A673 (cell line): Measurements from ENCODE around the gene NELL1. TPM values are rescaled to one million over a fixed set of nuclear protein-coding genes. Genes with fewer than 3 reads are reported as not detected.

Experiments used
- BruUV-seq: library from RNA; stranded (reverse); fragments of 400-500 nt; replicated peaks from 2 replicates; lab custom pipeline; 2021; lab: Mats Ljungman, UMichigan
- CTCF ChIA-PET: fragments of 300-600 bp; sonication (Branson Sonifier 250); formaldehyde crosslinking; loops from one replicate; lab custom pipeline; 2022; ENCODE audit warnings: antibody characterized with exemption; lab: Charles Lee
- POLR2A ChIA-PET: fragments of 300-600 bp; sonication (Branson Sonifier 250); formaldehyde crosslinking; loops from one replicate; lab custom pipeline; 2022; ENCODE audit warnings: antibody characterized with exemption; ENCODE audit not compliant: low non-redundant PET; lab: Charles Lee
- DNase-seq: peaks from one replicate; pipeline ENCODE4 v3.0.0-alpha.2; 2015; ENCODE audit warnings: low spot score
- H3K27ac ChIP-seq: fragments of 200-600 bp; sonication (generic); 2 replicates; pipeline ENCODE4 v1.5.1; 2016; ENCODE audit warnings: mixed run types, low read depth, mild to moderate bottlenecking, mixed read lengths, antibody characterized with exemption, low read length; ENCODE audit not compliant: poor library complexity, severe bottlenecking
- H3K27me3 ChIP-seq: fragments of 200-600 bp; sonication (generic); replicated peaks from 2 replicates; pipeline ENCODE4 v1.6.1; 2017; ENCODE audit warnings: mixed run types, low read depth, mild to moderate bottlenecking, mixed read lengths, antibody characterized with exemption, low read length; ENCODE audit not compliant: insufficient read depth, poor library complexity
- H3K36me3 ChIP-seq: fragments of 200-600 bp; sonication (generic); 2 replicates; pipeline ENCODE4 v1.6.1; 2016; ENCODE audit warnings: mixed run types, mild to moderate bottlenecking, mixed read lengths, antibody characterized with exemption, low read length; ENCODE audit not compliant: insufficient read depth, poor library complexity, severe bottlenecking
- H3K4me1 ChIP-seq: fragments of 200-600 bp; sonication (generic); 2 replicates; pipeline ENCODE4 v1.6.1; 2017; ENCODE audit warnings: mixed run types, mild to moderate bottlenecking, mixed read lengths, antibody characterized with exemption, low read length; ENCODE audit not compliant: insufficient read depth, poor library complexity, severe bottlenecking
- H3K4me3 ChIP-seq: fragments of 200-600 bp; sonication (generic); 2 replicates; pipeline ENCODE4 v1.5.1; 2016; ENCODE audit warnings: low read depth, mixed run types, mild to moderate bottlenecking, mixed read lengths, low read length; ENCODE audit not compliant: poor library complexity, severe bottlenecking
- H3K9me3 ChIP-seq: fragments of 200-600 bp; sonication (generic); 2 replicates; pipeline ENCODE4 v1.6.1; 2016; ENCODE audit warnings: mixed run types, low read depth, mild to moderate bottlenecking, mixed read lengths, antibody characterized with exemption, low read length; ENCODE audit not compliant: poor library complexity, severe bottlenecking
- EZH2 ChIP-seq: fragments of 200-600 bp; sonication (generic); IDR thresholded peaks from 2 replicates; pipeline ENCODE4 v1.6.1; 2017; ENCODE audit warnings: borderline replicate concordance, low read depth, mild to moderate bottlenecking, mixed read lengths, antibody characterized with exemption, low read length; ENCODE audit not compliant: poor library complexity, severe bottlenecking
- intact Hi-C: fragments of 100-400 bp; cut with micrococcal nuclease; formaldehyde crosslinking; loops from one replicate; pipeline ENCODE4 v1.10.0; 2022; ENCODE audit not compliant: unreplicated experiment
- total RNA-seq: library from RNA; stranded (reverse); gene quantifications from 2 replicates; pipeline ENCODE4 v1.2.3, GENCODE V29; 2021
- TF ChIP-seq, protein P1 (sequence below): fragments of 300-800, 200-600 bp; sonication (generic); conservative IDR thresholded peaks from 2 replicates; pipeline ENCODE4 v1.5.1; 2017; ENCODE audit warnings: low read depth, mild to moderate bottlenecking, antibody characterized with exemption, low read length, moderate library complexity, mixed read lengths

NELL1 gene
- total RNA-seq, 1 experiment from 2014 or later: 0.32 TPM

DNA sequence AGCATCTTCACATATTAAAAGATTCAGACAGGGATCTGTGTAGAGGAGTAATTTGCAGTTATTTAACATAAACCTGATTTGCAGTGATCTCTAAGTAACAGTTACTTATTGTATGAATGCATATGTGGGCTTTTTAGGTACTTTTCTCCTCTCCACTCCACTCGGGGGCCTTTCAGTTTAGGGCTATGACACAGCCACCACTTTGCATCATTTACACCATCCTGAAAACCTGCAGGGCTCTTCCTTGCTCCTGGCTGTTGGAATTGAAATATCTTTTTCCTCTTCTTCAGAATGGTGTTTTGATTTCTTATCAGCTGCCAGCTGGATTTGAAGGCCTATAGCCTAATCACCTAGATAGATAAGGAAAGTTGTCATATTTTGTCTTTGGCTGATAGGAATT, 580.8 kb downstream of the NELL1 start:
- Histone ChIP-seq H3K27ac (no peak overlapping the region), H3K9me3 (no peaks in the 10 kb centered on the region), H3K4me1 (no peaks in the 10 kb centered on the region), H3K36me3 (no peaks in the 10 kb centered on the region), H3K27me3 (no peaks in the 10 kb centered on the region), H3K4me3 (no peak overlapping the region)
- DNase-seq: no peak
- CTCF ChIA-PET: no interaction called here
- POLR2A ChIA-PET: no interaction called here
- TF ChIP-seq, protein P1, sequence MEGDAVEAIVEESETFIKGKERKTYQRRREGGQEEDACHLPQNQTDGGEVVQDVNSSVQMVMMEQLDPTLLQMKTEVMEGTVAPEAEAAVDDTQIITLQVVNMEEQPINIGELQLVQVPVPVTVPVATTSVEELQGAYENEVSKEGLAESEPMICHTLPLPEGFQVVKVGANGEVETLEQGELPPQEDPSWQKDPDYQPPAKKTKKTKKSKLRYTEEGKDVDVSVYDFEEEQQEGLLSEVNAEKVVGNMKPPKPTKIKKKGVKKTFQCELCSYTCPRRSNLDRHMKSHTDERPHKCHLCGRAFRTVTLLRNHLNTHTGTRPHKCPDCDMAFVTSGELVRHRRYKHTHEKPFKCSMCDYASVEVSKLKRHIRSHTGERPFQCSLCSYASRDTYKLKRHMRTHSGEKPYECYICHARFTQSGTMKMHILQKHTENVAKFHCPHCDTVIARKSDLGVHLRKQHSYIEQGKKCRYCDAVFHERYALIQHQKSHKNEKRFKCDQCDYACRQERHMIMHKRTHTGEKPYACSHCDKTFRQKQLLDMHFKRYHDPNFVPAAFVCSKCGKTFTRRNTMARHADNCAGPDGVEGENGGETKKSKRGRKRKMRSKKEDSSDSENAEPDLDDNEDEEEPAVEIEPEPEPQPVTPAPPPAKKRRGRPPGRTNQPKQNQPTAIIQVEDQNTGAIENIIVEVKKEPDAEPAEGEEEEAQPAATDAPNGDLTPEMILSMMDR: no peak
- no peak for TF ChIP-seq EZH2
- no TSS peak for BruUV-seq
- intact Hi-C loops: no loop called here

- intact Hi-C loops: no loop called here
- CTCF ChIA-PET: no interaction called here
- Histone ChIP-seq H3K4me1 (no peaks in the 10 kb centered on the region), H3K27ac (no peak overlapping the region), H3K9me3 (no peaks in the 10 kb centered on the region), H3K4me3 (no peak overlapping the region), H3K36me3 (no peaks in the 10 kb centered on the region), H3K27me3 (no peaks in the 10 kb centered on the region)
- BruUV-seq: no TSS peak
- TF ChIP-seq, protein P1: no peak
- TF ChIP-seq EZH2: no peak
- no peak for DNase-seq
- POLR2A ChIA-PET: no interaction called here
Observed at GRCh38 chr11:21254055-21254454, 584.7 kb downstream of the NELL1 start.

GRCh38 chr11:21254790-21255189, 585.4 kb downstream of the NELL1 start:
- Histone ChIP-seq H3K27me3 (no peaks in the 10 kb centered on the region), H3K4me1 (no peaks in the 10 kb centered on the region), H3K9me3 (no peaks in the 10 kb centered on the region), H3K36me3 (no peaks in the 10 kb centered on the region), H3K27ac (no peak overlapping the region), H3K4me3 (no peak overlapping the region)
- CTCF ChIA-PET: no interaction called here
- BruUV-seq: no TSS peak
- POLR2A ChIA-PET: no interaction called here
- no peak for DNase-seq
- TF ChIP-seq, protein P1: no peak
- no peak for TF ChIP-seq EZH2
- intact Hi-C loops: no loop called here
